Stimulated activated naive CD8-positive, alpha-beta T cell treated with anti-CD3 and anti-CD28 coated beads, Interleukin-15, amount 100 ng/mL, for 72 hours (primary cell): ENCODE measurements around the gene APBA2.
"Not testable (repeated sequence)": the region's sequence is repeated elsewhere in the genome, so short reads cannot be mapped to it uniquely, and the experiment has no call there.

Experiments
- ATAC-seq: fragments of 150-1000 bp; cut with Tn5 transposase; 2 replicates; pipeline ENCODE4 v1.10.0; 2021; ENCODE audit warnings: mild to moderate bottlenecking, moderate library complexity
- DNase-seq, 2 donors: peaks; one replicate each; pipeline ENCODE4 v3.0.0; 2021 to 2022
- H3K27ac Mint-ChIP-seq, 2 donors: one replicate each; pipeline ENCODE4 v1.8.0; 2022; ENCODE audit warnings: mild to moderate bottlenecking in 2 of 2, mixed read lengths in 2 of 2, moderate library complexity in 2 of 2
- H3K27me3 Mint-ChIP-seq: one replicate; pipeline ENCODE4 v1.8.0; 2022; ENCODE audit warnings: mixed read lengths
- H3K4me1 Mint-ChIP-seq: one replicate; pipeline ENCODE4 v1.8.0; 2022; ENCODE audit warnings: mild to moderate bottlenecking, mixed read lengths
- H3K4me3 Mint-ChIP-seq, 2 donors: one replicate each; pipeline ENCODE4 v1.8.0; 2022; ENCODE audit warnings: mild to moderate bottlenecking in 2 of 2, mixed read lengths in 2 of 2, moderate library complexity in 1 of 2
- H3K9me3 Mint-ChIP-seq, 2 donors: one replicate each; pipeline ENCODE4 v1.8.0; 2022; ENCODE audit warnings: mixed read lengths in 2 of 2

APBA2 gene

DNA sequence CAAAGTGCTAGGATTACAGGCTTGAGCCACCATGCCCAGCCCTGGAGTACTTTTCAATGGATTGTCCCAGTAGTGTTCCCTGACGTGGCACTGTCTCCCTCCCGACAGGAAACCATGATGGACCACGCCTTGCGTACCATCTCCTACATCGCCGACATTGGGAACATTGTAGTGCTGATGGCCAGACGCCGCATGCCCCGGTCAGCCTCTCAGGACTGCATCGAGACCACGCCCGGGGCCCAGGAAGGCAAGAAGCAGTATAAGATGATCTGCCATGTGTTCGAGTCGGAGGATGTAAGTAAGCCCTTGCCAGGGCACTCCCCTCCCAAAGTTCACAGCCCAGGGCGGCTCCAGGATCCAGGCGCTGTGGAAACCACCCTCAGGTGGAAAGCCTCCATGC is 215.7 kb downstream of the APBA2 start:
- no peak for DNase-seq
- no peaks in the 10 kb centered on the region for H3K27me3 Mint-ChIP-seq
- no peak overlapping the region for H3K27ac Mint-ChIP-seq
- ATAC-seq = no peak
- H3K4me3 Mint-ChIP-seq = no peak overlapping the region
- H3K9me3 Mint-ChIP-seq = no peaks in the 10 kb centered on the region
- H3K4me1 Mint-ChIP-seq = peaks cover 12% of the 10 kb centered on the region

- not testable (repeated sequence) for H3K9me3 Mint-ChIP-seq, H3K27me3 Mint-ChIP-seq, H3K27ac Mint-ChIP-seq, H3K4me3 Mint-ChIP-seq
- peaks cover 12% of the 10 kb centered on the region for H3K4me1 Mint-ChIP-seq
- ATAC-seq = peak; percentile 53
- DNase-seq = peak; percentile 53 to 60
Observed at GRCh38 chr15:29102173-29102794, 216.5 kb downstream of the APBA2 start.

DNA sequence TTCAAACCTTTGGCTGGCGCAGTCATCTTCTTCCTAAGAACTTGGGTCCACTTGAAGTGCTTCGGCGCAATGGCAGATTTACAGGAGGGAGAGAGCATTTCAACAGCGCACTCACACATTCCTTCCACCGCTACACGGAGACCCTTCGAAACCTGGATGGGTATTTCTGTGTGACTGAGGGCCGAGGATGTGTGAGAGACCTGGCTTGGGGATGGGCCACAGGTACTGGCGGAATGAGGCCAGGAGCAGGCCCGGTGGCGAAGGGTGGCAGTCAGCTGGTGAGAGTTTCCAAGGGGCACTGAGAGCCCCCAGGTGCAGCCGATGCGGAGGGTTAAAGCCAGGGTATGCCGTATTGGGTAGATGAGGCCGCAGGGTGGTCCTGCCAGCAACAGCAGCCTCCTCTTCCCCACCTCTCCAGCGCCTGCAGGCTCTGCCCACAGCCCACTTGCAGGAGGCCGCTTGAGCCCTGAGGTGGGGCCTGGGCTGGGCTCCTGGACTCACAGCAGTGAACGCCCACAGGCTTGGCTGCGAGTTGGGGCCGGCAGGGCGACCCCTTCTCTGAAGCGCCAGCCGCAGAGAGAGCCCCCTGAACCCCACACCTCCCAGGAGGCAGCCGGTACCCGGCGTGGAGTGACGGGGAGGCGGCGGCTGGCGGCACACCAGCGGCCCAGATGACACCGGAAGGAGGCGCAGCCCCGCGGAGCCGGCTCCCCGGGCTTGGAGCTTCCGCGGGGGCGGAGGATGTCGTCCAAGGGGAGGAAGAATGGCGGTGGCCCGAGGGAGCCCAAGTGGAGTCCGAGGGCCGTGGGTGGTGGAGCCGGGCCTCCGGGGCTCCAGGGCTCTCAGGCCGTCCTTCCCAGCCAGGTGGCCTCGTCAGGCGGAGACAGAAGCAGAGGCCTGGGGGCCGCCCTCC is 217.4 kb downstream of the APBA2 start:
- Mint-ChIP-seq H3K4me1 (peaks cover 12% of the 10 kb centered on the region), H3K27me3 (no peaks in the 10 kb centered on the region), H3K4me3 (peak overlapping the region; percentile 39 to 59), H3K27ac (no peak overlapping the region), H3K9me3 (no peaks in the 10 kb centered on the region)
- DNase-seq (peak in 1 of 2 donors; percentile 17), ATAC-seq (peak; percentile 43)

- peaks cover 12% of the 10 kb centered on the region for H3K4me1 Mint-ChIP-seq
- peak; percentile 55 to 66 for DNase-seq
- no peaks in the 10 kb centered on the region for H3K9me3 Mint-ChIP-seq
- peak overlapping the region; percentile 39 to 59 for H3K4me3 Mint-ChIP-seq
- H3K27me3 Mint-ChIP-seq = no peaks in the 10 kb centered on the region
- H3K27ac Mint-ChIP-seq = peak overlapping the region in 1 of 2 donors; percentile 76
- peak; percentile 79 for ATAC-seq
Observed at GRCh38 chr15:29103824-29104565, 218.2 kb downstream of the APBA2 start.

GRCh38 chr15:29104566-29104880 is 218.7 kb downstream of the APBA2 start:
- DNase-seq = no peak
- Mint-ChIP-seq H3K27ac (peak overlapping the region in 1 of 2 donors; percentile 82), H3K4me1 (peaks cover 12% of the 10 kb centered on the region), H3K9me3 (no peaks in the 10 kb centered on the region), H3K4me3 (no peak overlapping the region), H3K27me3 (no peaks in the 10 kb centered on the region)
- ATAC-seq = no peak

GRCh38 chr15:29105151-29105854 is 219.5 kb downstream of the APBA2 start:
- H3K4me1 Mint-ChIP-seq = peaks cover 12% of the 10 kb centered on the region
- peak overlapping the region in 1 of 2 donors; percentile 35 for H3K27ac Mint-ChIP-seq
- DNase-seq = no peak
- no peak overlapping the region for H3K4me3 Mint-ChIP-seq
- ATAC-seq = no peak
- H3K9me3 Mint-ChIP-seq = no peaks in the 10 kb centered on the region
- H3K27me3 Mint-ChIP-seq = no peaks in the 10 kb centered on the region

DNA sequence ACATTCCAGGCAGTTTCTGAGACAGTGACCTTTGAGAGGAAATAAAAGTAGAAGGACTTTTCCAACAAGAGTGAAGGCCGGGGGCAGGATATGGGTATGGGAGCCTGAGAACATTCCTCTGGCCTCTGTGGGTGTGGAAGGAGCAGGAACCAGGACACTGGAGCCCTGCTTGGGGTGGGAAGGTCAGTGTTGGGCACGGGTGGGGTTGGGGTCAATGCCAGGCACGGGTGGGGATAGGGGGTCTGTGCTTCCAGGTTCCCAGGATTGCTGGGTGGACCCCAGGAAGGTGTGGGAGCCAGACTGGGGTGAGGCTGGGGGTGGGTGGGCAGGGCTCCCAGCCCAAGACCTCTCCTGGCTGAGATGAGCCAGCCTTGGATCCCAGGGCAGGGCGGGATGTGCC is 220.3 kb downstream of the APBA2 start:
- Mint-ChIP-seq H3K4me3 (no peak overlapping the region), H3K27ac (no peak overlapping the region), H3K4me1 (peaks cover 18% of the 10 kb centered on the region), H3K9me3 (no peaks in the 10 kb centered on the region), H3K27me3 (no peaks in the 10 kb centered on the region)
- ATAC-seq = no peak
- no peak for DNase-seq

- H3K4me3 Mint-ChIP-seq = no peak overlapping the region
- no peak for ATAC-seq
- DNase-seq = no peak
- no peaks in the 10 kb centered on the region for H3K27me3 Mint-ChIP-seq
- H3K4me1 Mint-ChIP-seq = peaks cover 18% of the 10 kb centered on the region
- H3K9me3 Mint-ChIP-seq = no peaks in the 10 kb centered on the region
- H3K27ac Mint-ChIP-seq = no peak overlapping the region
Observed at GRCh38 chr15:29106551-29107290, 220.9 kb downstream of the APBA2 start.

DNA sequence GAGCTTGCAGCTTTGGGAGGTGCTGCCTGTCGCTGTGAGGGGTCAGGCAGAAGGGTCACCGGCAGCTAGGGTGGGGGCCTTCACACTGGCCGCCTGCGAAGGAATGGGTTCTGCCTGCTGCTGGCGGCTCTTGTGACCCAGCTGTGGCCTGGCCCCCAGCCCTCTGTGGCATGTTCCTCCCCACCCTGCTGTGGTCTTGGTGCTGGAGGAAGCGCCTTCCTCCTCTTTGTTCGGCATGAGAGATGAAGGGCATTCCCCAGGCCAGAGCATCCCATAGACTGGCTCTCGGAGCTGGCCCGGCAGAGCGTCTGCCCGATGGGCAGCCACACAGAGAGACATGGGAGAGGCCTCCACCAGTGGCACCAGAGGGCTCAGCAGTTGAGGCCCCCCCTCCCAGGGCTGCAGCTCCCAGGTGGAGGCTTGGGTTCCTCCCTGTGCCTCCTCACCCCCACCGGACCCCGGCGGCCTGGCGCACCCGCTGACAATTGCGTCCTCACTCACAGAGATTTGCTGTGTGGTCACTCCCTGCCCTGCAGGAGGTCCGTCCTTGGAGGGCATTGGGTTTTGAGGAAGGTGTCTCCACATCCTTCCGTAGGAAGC is 221.6 kb downstream of the APBA2 start:
- H3K27ac Mint-ChIP-seq = no peak overlapping the region
- ATAC-seq (no peak), DNase-seq (no peak)
- no peaks in the 10 kb centered on the region for H3K27me3 Mint-ChIP-seq
- no peaks in the 10 kb centered on the region for H3K9me3 Mint-ChIP-seq
- peaks cover 12% of the 10 kb centered on the region for H3K4me1 Mint-ChIP-seq
- H3K4me3 Mint-ChIP-seq = no peak overlapping the region

DNA sequence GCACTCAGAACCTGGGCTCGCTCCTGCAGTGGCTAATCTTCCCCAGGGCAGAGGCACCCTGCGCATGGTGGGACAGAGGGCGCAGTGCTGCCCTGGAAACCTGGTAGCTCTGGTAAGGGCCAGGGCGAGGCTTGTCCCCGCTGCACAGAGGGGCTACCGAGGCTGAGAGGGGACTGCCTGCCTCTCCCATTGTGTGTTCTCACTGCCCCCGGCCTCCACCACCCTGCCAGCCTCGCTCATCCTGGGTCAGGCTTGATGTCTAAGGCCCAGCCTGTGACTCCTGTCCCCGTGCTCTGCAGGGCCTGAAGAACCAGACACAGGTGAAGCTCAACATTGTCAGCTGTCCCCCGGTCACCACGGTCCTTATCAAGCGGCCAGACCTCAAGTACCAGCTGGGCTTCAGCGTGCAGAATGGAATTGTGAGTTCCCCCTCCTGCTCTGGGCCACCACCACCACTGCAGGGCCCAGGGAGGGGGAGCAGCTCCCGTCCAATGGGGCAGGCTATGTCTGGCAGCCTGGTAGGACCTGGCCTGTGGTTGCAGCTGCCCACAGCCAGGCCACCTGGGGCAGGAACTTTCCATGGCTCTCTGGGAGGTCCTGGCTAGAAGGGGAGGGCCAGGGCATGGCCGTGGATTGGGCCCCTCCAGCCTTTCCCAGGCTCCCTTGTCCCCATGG is 222.3 kb downstream of the APBA2 start:
- Mint-ChIP-seq H3K4me1 (peaks cover 14% of the 10 kb centered on the region), H3K27ac (peak overlapping the region in 1 of 2 donors; percentile 71)

DNA sequence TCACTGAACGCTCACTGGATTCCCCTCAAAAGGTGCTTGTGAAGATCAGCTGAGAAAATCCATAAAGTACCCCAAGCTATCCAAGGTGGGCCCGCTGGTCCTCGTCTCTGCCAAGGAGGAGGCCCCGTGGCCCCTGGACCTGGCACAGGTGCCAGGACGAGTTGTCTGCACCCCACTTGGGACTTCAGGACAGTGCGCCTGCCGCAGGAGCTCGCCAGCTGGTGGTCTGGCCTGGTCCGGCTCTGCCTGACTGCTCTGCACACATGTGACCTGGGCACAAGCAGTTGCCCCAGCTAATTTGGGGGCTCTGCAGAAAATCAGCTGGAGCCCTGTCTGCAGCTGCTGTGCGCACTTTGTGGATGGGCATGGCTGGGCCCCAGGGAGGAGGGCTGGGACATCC is 224.0 kb downstream of the APBA2 start:
- DNase-seq = no peak
- H3K4me3 Mint-ChIP-seq = no peak overlapping the region
- H3K27me3 Mint-ChIP-seq = no peaks in the 10 kb centered on the region
- H3K9me3 Mint-ChIP-seq = no peaks in the 10 kb centered on the region
- peaks cover 25% of the 10 kb centered on the region for H3K4me1 Mint-ChIP-seq
- no peak for ATAC-seq
- no peak overlapping the region for H3K27ac Mint-ChIP-seq

More for the DNA sequence above, 222.3 kb downstream of the APBA2 start:
- ATAC-seq = no peak
- H3K4me3 Mint-ChIP-seq = no peak overlapping the region
- DNase-seq = no peak
- H3K27me3 Mint-ChIP-seq = no peaks in the 10 kb centered on the region
- H3K9me3 Mint-ChIP-seq = no peaks in the 10 kb centered on the region

- no peak for ATAC-seq
- H3K9me3 Mint-ChIP-seq = no peaks in the 10 kb centered on the region
- peaks cover 29% of the 10 kb centered on the region for H3K4me1 Mint-ChIP-seq
- no peak overlapping the region for H3K4me3 Mint-ChIP-seq
- H3K27ac Mint-ChIP-seq = peak overlapping the region in 1 of 2 donors; percentile 31
- DNase-seq = no peak
- no peaks in the 10 kb centered on the region for H3K27me3 Mint-ChIP-seq
Observed at GRCh38 chr15:29110176-29110575, 224.4 kb downstream of the APBA2 start.

- no peaks in the 10 kb centered on the region for H3K27me3 Mint-ChIP-seq
- DNase-seq (no peak), ATAC-seq (no peak)
- H3K9me3 Mint-ChIP-seq = no peaks in the 10 kb centered on the region
- peak overlapping the region; percentile 42 to 91 for H3K27ac Mint-ChIP-seq
- no peak overlapping the region for H3K4me3 Mint-ChIP-seq
- H3K4me1 Mint-ChIP-seq = peaks cover 30% of the 10 kb centered on the region
Observed at GRCh38 chr15:29110733-29111132, 225.0 kb downstream of the APBA2 start.

DNA sequence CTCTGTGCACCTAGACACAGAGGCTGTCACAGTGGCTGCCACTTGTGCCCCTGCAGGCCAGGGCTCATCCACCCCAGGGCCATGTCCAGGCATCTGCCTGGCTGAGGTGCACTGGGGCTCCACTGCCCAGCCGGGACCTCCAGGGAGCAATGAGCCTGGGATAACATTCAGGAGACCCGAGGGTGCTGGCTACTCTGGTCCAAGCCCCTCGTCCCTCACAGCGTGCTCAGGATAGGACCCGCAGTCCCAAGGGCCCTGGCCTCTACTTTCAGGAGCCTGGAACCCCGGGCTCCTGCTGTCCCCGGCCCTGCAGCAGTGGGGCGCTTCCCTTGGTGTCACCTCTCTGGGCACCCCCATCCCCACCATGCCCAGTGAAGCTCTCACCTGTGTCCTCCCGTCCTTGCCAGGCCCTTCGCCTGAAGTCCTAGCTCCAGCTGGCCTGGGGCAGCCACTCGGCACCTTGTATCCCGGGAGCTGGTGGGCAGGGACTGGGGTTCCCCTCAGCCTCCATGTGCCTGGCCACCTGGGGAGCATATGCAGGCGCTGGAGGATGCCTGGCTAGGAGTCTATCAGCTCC is 226.0 kb downstream of the APBA2 start:
- no peaks in the 10 kb centered on the region for H3K27me3 Mint-ChIP-seq
- peak overlapping the region in 1 of 2 donors; percentile 12 for H3K27ac Mint-ChIP-seq
- no peak overlapping the region for H3K4me3 Mint-ChIP-seq
- no peak for DNase-seq
- no peaks in the 10 kb centered on the region for H3K9me3 Mint-ChIP-seq
- ATAC-seq = no peak
- H3K4me1 Mint-ChIP-seq = peaks cover 30% of the 10 kb centered on the region
